H1 (cell line): ENCODE data around the gene DCK. TPM values are rescaled to one million over a fixed set of nuclear protein-coding genes. Genes with fewer than 3 reads are reported as not detected.

Experiments
- CTCF ChIA-PET: fragments of 300-600 bp; sonication (Branson Sonifier 250); formaldehyde crosslinking; loops from one replicate; lab custom pipeline; 2021; ENCODE audit not compliant: partially characterized antibody; lab: Charles Lee
- POLR2A ChIA-PET: fragments of 300-600 bp; sonication (Branson Sonifier 250); formaldehyde crosslinking; loops from one replicate; lab custom pipeline; 2021; ENCODE audit warnings: inconsistent platforms; ENCODE audit not compliant: partially characterized antibody; lab: Charles Lee
- DNase-seq, 2 experiments: peaks; one replicate each; pipeline versions ENCODE4 v3.0.0 to v3.0.0-alpha.2; 2010 to 2022; ENCODE audit warnings: low spot score in 2 of 2, low read depth in 1 of 2, mixed read lengths in 1 of 2
- FAIRE-seq: peaks from 2 replicates; lab custom pipeline; 2011; peaks lifted over from hg19 to GRCh38; lab: Jason Lieb, UNC
- H2AFZ ChIP-seq: 2 replicates; pipeline ENCODE4 v1.8.1; 2012; ENCODE audit warnings: low read length, inconsistent platforms
- H2AK5ac ChIP-seq: 2 replicates; pipeline ENCODE4 v1.6.1; 2013; ENCODE audit warnings: low read depth, low read length
- H2BK120ac ChIP-seq: replicated peaks from 2 replicates; pipeline ENCODE3; 2013; ENCODE audit warnings: low read depth, low read length, inconsistent platforms
- H2BK12ac ChIP-seq: 2 replicates; pipeline ENCODE4 v1.6.1; 2013; ENCODE audit warnings: low read depth, low read length
- H2BK15ac ChIP-seq: 2 replicates; pipeline ENCODE4 v1.6.1; 2013; ENCODE audit warnings: low read length
- H2BK20ac ChIP-seq: 2 replicates; pipeline ENCODE4 v1.6.1; 2013; ENCODE audit warnings: low read length
- H2BK5ac ChIP-seq: 2 replicates; pipeline ENCODE4 v1.6.1; 2013; ENCODE audit warnings: low read depth, low read length
- H3K14ac ChIP-seq: 2 replicates; pipeline ENCODE4 v1.6.1; 2013; ENCODE audit warnings: inconsistent platforms; ENCODE audit not compliant: insufficient read length
- H3K18ac ChIP-seq: 2 replicates; pipeline ENCODE4 v1.6.1; 2013; ENCODE audit warnings: low read length; ENCODE audit errors: extremely low read depth
- H3K23ac ChIP-seq: 2 replicates; pipeline ENCODE4 v1.6.1; 2013; ENCODE audit warnings: inconsistent platforms; ENCODE audit not compliant: insufficient read length
- H3K23me2 ChIP-seq: 2 replicates; pipeline ENCODE4 v1.6.1; 2013; ENCODE audit warnings: low read depth, low read length
- H3K27ac ChIP-seq: 2 replicates; pipeline ENCODE4 v1.6.1; 2011; ENCODE audit warnings: low read depth, low read length, inconsistent platforms
- H3K27me3 ChIP-seq, 4 experiments: replicated peaks in 1 of 4; 1 replicate in 1 of 4; 2 replicates in 3 of 4; pipeline versions ENCODE4 v1.6.1 to v1.8.1; 2011 to 2013; ENCODE audit warnings: low read length in 3 of 4, mild to moderate bottlenecking in 3 of 4, inconsistent platforms in 2 of 4, mixed read lengths in 2 of 4, moderate library complexity in 1 of 4; ENCODE audit not compliant: control insufficient read depth in 3 of 4, insufficient read depth in 3 of 4; ENCODE audit errors: extremely low read depth in 1 of 4
- H3K36me3 ChIP-seq, 4 experiments: 2 replicates each; pipeline versions ENCODE4 v1.6.1 to v1.8.1; 2011 to 2013; ENCODE audit warnings: mild to moderate bottlenecking in 4 of 4, low read length in 3 of 4, moderate library complexity in 2 of 4, control low read depth in 1 of 4, inconsistent platforms in 1 of 4; ENCODE audit not compliant: insufficient read depth in 4 of 4, control insufficient read depth in 2 of 4
- H3K4ac ChIP-seq: replicated peaks from 2 replicates; pipeline ENCODE3; 2013; ENCODE audit warnings: low read length, low read depth, mixed read lengths, inconsistent platforms; ENCODE audit not compliant: insufficient read length
- H3K4me1 ChIP-seq, 4 experiments: replicated peaks in 1 of 4; 1 replicate in 1 of 4; 2 replicates in 3 of 4; pipeline versions ENCODE4 v1.6.1 to v1.8.1; 2011 to 2013; ENCODE audit warnings: low read length in 3 of 4, inconsistent platforms in 2 of 4, mixed read lengths in 1 of 4; ENCODE audit not compliant: insufficient read depth in 4 of 4, control insufficient read depth in 3 of 4
- H3K4me2 ChIP-seq, 2 experiments: 2 replicates each; pipeline versions ENCODE4 v1.6.1 to v1.8.1; 2011 to 2013; ENCODE audit warnings: low read depth in 2 of 2, low read length in 2 of 2, control low read depth in 1 of 2, inconsistent platforms in 1 of 2, mild to moderate bottlenecking in 1 of 2; ENCODE audit not compliant: insufficient read depth in 1 of 2
- H3K4me3 ChIP-seq, 4 experiments: fragments of 200-600, 300-600 bp in 1 of 4; sonication (generic), shearing (Covaris generic), sonication (Bioruptor Twin) in 1 of 4; 2 replicates each; pipeline versions ENCODE4 v1.5.1 to v1.8.1; 2011 to 2016; ENCODE audit warnings: low read length in 4 of 4, low read depth in 3 of 4, control low read depth in 2 of 4, inconsistent platforms in 2 of 4, mild to moderate bottlenecking in 2 of 4, mixed read lengths in 1 of 4, moderate library complexity in 1 of 4; ENCODE audit not compliant: insufficient read depth in 2 of 4; ENCODE audit errors: extremely low read depth in 1 of 4
- H3K56ac ChIP-seq: replicated peaks from 2 replicates; pipeline ENCODE3; 2013; ENCODE audit warnings: low read depth, mild to moderate bottlenecking, mixed read lengths, low read length, inconsistent platforms; ENCODE audit not compliant: insufficient read length
- H3K79me1 ChIP-seq: 2 replicates; pipeline ENCODE4 v1.6.1; 2013; ENCODE audit warnings: low read depth, low read length, control low read depth
- H3K79me2 ChIP-seq, 2 experiments: 2 replicates each; pipeline versions ENCODE4 v1.6.1 to v1.8.1; 2012 to 2013; ENCODE audit warnings: low read length in 2 of 2, mild to moderate bottlenecking in 2 of 2, inconsistent platforms in 1 of 2; ENCODE audit not compliant: insufficient read depth in 2 of 2, control insufficient read depth in 1 of 2
- H3K9ac ChIP-seq, 4 experiments: replicated peaks in 1 of 4; 1 replicate in 1 of 4; 2 replicates in 3 of 4; pipeline versions ENCODE4 v1.6.1 to v1.8.1; 2011 to 2013; ENCODE audit warnings: low read depth in 3 of 4, low read length in 3 of 4, control low read depth in 2 of 4, mild to moderate bottlenecking in 2 of 4, moderate library complexity in 2 of 4, inconsistent platforms in 1 of 4; ENCODE audit errors: extremely low read depth in 1 of 4
- H3K9me3 ChIP-seq, 2 experiments: 2 replicates each; pipeline versions ENCODE4 v1.6.1 to v1.8.1; 2012 to 2013; ENCODE audit warnings: mild to moderate bottlenecking in 2 of 2, moderate library complexity in 2 of 2, control low read depth in 1 of 2, inconsistent platforms in 1 of 2, low read depth in 1 of 2, low read length in 1 of 2, mixed read lengths in 1 of 2; ENCODE audit not compliant: insufficient read depth in 2 of 2
- H4K20me1 ChIP-seq, 2 experiments: replicated peaks in 1 of 2; 2 replicates each; pipeline versions ENCODE3 to v1.8.1; 2011 to 2013; ENCODE audit warnings: inconsistent platforms in 2 of 2, low read length in 2 of 2, mild to moderate bottlenecking in 1 of 2; ENCODE audit not compliant: insufficient read depth in 2 of 2, control insufficient read depth in 1 of 2
- H4K5ac ChIP-seq: 2 replicates; pipeline ENCODE4 v1.6.1; 2013; ENCODE audit warnings: low read length, low read depth, mixed read lengths, inconsistent platforms; ENCODE audit not compliant: insufficient read length
- H4K8ac ChIP-seq: 2 replicates; pipeline ENCODE4 v1.8.0; 2013; ENCODE audit warnings: mild to moderate bottlenecking, moderate library complexity, low read length, inconsistent platforms; ENCODE audit not compliant: insufficient read depth; ENCODE audit errors: extremely low read depth
- H4K91ac ChIP-seq: replicated peaks from 2 replicates; pipeline ENCODE3; 2013; ENCODE audit warnings: low read length, mixed read lengths, inconsistent platforms; ENCODE audit not compliant: insufficient read length
- EP300 ChIP-seq, 2 experiments: IDR thresholded peaks; 1 replicate in 1 of 2; 2 replicates in 1 of 2; pipeline ENCODE4 v1.6.1; 2011 to 2012; ENCODE audit warnings: low read depth in 2 of 2, low read length in 2 of 2, mild to moderate bottlenecking in 2 of 2, borderline replicate concordance in 1 of 2, inconsistent platforms in 1 of 2, moderate library complexity in 1 of 2
- HDAC6 ChIP-seq: IDR thresholded peaks from one replicate; pipeline ENCODE4 v1.7.1; 2012; ENCODE audit warnings: low read depth, mild to moderate bottlenecking, inconsistent platforms, low read length, moderate library complexity
- JUN ChIP-seq: IDR thresholded peaks from 2 replicates; pipeline ENCODE4 v1.6.1; 2011; ENCODE audit warnings: low read depth, mild to moderate bottlenecking, improper control_type of control experiment, low read length
- KDM1A ChIP-seq: fragments of 200-600, 300-600 bp; sonication (generic); IDR thresholded peaks from 2 replicates; pipeline ENCODE4 v1.7.1; 2016; ENCODE audit warnings: mild to moderate bottlenecking, low read length, borderline replicate concordance
- KDM4A ChIP-seq: IDR thresholded peaks from one replicate; pipeline ENCODE4 v1.7.1; 2012; ENCODE audit warnings: low read depth, mild to moderate bottlenecking, moderate library complexity, low read length, inconsistent platforms; ENCODE audit not compliant: severe bottlenecking
- SP1 ChIP-seq: IDR thresholded peaks from 2 replicates; pipeline ENCODE4 v1.6.1; 2011; ENCODE audit warnings: low read depth, low read length
- SP4 ChIP-seq: IDR thresholded peaks from 2 replicates; pipeline ENCODE4 v1.6.1; 2012; ENCODE audit warnings: low read length, inconsistent platforms
- ZNF274 ChIP-seq: IDR thresholded peaks from 2 replicates; pipeline ENCODE4 v1.7.0; 2012; ENCODE audit warnings: low read length, borderline replicate concordance; ENCODE audit errors: extremely low read depth
- WGBS, 2 experiments: shearing (Covaris generic) in 1 of 2; methylation state at CpG; one replicate each; pipeline versions ENCODE4 v1.1.6 to v1.1.7; 2013 to 2015; ENCODE audit warnings: low lambda C conversion rate in 2 of 2, mixed read lengths in 2 of 2, inconsistent platforms in 1 of 2, low coverage in 1 of 2, missing lambda C conversion rate in 1 of 2; ENCODE audit not compliant: insufficient replicate concordance in 2 of 2, insufficient coverage in 1 of 2, insufficient read length in 1 of 2; ENCODE audit errors: extremely low coverage in 1 of 2, missing lambda C conversion rate in 1 of 2; 5-methylcytosine and 5-hydroxymethylcytosine counted together
- polyA plus RNA-seq, 7 experiments: library from polyadenylated mRNA; depleted of rRNA in 3 of 7; stranded (reverse) in 5 of 7; unstranded in 2 of 7; fragments of >200 nt in 5 of 7; fragments of 200-250 nt in 2 of 7; gene quantifications; 1 replicate in 5 of 7; 2 replicates in 1 of 7; 4 replicates in 1 of 7; pipeline versions ENCODE4 v1.2.1 to v1.2.3, GENCODE V29; 2011 to 2013; ENCODE audit warnings: missing spikeins in 2 of 7, mixed read lengths in 2 of 7
- total RNA-seq: library from RNA; stranded (reverse); fragmentation: NEBNext Ultra II Directional; extraction: Animal tissue kit (Norgen Biotek cat#: 25700); gene quantifications from 2 replicates; pipeline ENCODE4 v1.2.1, GENCODE V29; 2021
- TF ChIP-seq, protein P1 (sequence below): IDR thresholded peaks from 2 replicates; pipeline ENCODE4 v1.6.1; 2012; ENCODE audit warnings: low read length, inconsistent platforms

DCK gene
- total and polyA plus RNA-seq, 2 of the 8 experiments (the other 6 are each of a cell fraction or from before 2014, with no cell fraction given), result 4.8 to 18.1 TPM

DNA sequence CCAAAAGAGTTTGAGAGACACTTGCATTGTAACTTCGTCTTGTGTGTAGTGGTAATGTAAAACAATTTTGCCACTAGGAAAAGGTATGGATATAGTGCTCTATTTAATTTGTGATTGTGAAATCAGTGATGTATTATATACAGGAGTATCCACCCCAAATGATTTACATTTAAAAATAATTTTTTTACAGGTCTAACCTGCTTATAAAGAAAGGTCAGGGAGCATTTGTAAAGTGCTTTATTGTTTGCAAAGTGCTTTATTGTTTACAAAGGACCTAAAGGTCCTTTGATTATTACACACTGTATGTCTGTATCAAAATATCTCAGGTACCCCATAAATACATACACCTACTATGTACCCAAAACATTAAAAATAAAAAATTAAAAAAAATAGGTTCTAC is 70.3 kb downstream of the DCK start:
- Histone ChIP-seq H4K5ac (no peak overlapping the region), H3K4me3 (no peak overlapping the region), H2BK15ac (no peak overlapping the region), H2BK5ac (no peak overlapping the region), H3K4me1 (no peaks in the 10 kb centered on the region), H3K9me3 (no peaks in the 10 kb centered on the region), H2AFZ (no peak overlapping the region), H4K8ac (no peak overlapping the region), H4K91ac (no peak overlapping the region), H3K9ac (no peak overlapping the region), H3K56ac (no peak overlapping the region), H2BK120ac (no peak overlapping the region), H2BK20ac (no peak overlapping the region), H4K20me1 (no peaks in the 10 kb centered on the region), H3K79me2 (no peaks in the 10 kb centered on the region), H3K14ac (no peak overlapping the region), H2AK5ac (no peak overlapping the region), H3K27ac (no peak overlapping the region), H3K18ac (no peak overlapping the region), H3K4me2 (no peak overlapping the region), H2BK12ac (no peak overlapping the region), H3K36me3 (no peaks in the 10 kb centered on the region), H3K79me1 (no peaks in the 10 kb centered on the region), H3K4ac (no peak overlapping the region), H3K23me2 (no peaks in the 10 kb centered on the region), H3K23ac (no peak overlapping the region), H3K27me3 (no peaks in the 10 kb centered on the region)
- TF ChIP-seq KDM1A, result no peak
- TF ChIP-seq ZNF274, result no peak
- no peak for TF ChIP-seq KDM4A
- no peak for TF ChIP-seq SP4
- TF ChIP-seq EP300 (IDR thresholded peaks at IDR 0.05; ENCODE audit: borderline replicate concordance in 1 of 2, low read depth in 2 of 2, low read length in 2 of 2), result no peak
- TF ChIP-seq SP1, result no peak
- no peak for TF ChIP-seq HDAC6
- TF ChIP-seq JUN, result no peak
- TF ChIP-seq, protein P1, sequence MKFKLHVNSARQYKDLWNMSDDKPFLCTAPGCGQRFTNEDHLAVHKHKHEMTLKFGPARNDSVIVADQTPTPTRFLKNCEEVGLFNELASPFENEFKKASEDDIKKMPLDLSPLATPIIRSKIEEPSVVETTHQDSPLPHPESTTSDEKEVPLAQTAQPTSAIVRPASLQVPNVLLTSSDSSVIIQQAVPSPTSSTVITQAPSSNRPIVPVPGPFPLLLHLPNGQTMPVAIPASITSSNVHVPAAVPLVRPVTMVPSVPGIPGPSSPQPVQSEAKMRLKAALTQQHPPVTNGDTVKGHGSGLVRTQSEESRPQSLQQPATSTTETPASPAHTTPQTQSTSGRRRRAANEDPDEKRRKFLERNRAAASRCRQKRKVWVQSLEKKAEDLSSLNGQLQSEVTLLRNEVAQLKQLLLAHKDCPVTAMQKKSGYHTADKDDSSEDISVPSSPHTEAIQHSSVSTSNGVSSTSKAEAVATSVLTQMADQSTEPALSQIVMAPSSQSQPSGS, result no peak
- ChIA-PET POLR2A (interaction anchor here (1.1 kb wide), 1 partner anchor 10 kb away, joined by 3 read pairs; no protein-coding TSS in a partner anchor), CTCF (no interaction called here)
- no peak for DNase-seq
- WGBS, 2 experiments, result 94% methylated on average over 1 of the region's 1 CpG; no CpG with 5 or more reads in 1 of the 2 experiments
- FAIRE-seq, result no peak
